ENCODE measurements around the gene FAM168A. TPM values are rescaled to one million over a fixed set of nuclear protein-coding genes. Genes with fewer than 3 reads are reported as not detected.

The FAM168A gene
- total RNA-seq, 1 donor from 2014 or later = 19.3 TPM

- H3K27me3 ChIP-seq = no peaks in the 10 kb centered on the region
- no peak overlapping the region for H3K4me3 ChIP-seq
- Mint-ChIP-seq H3K27me3 (ENCODE audit: insufficient read depth, low read depth) (peaks cover 1% of the 10 kb centered on the region), H3K4me3 (no peak overlapping the region), H3K9me3 (no peaks in the 10 kb centered on the region), H3K4me1 (no peaks in the 10 kb centered on the region), H3K36me3 (peaks cover 4% of the 10 kb centered on the region), H3K27ac (no peak overlapping the region)
- no peaks in the 10 kb centered on the region for H3F3A ChIP-seq (ENCODE audit: low read depth)
- TF ChIP-seq EZH2phosphoT487 (IDR thresholded peaks at IDR 0.05) (no peak), EZH2 (IDR thresholded peaks at IDR 0.05) (no peak), CTCF (IDR thresholded peaks at IDR 0.05) (no peak)
- H3K9ac ChIP-seq = no peak overlapping the region
- no peaks in the 10 kb centered on the region for H3K36me3 ChIP-seq
- H3K27ac ChIP-seq = no peak overlapping the region
- no peaks in the 10 kb centered on the region for H4K20me1 ChIP-seq (ENCODE audit: low read depth)
- no peaks in the 10 kb centered on the region for H3K9me3 ChIP-seq (ENCODE audit: low read depth)
- peaks cover 9% of the 10 kb centered on the region for H3K4me1 ChIP-seq
- no peak for DNase-seq (ENCODE audit: low spot score)
- H2AFZ ChIP-seq (replicated peaks) = no peak overlapping the region
- no peaks in the 10 kb centered on the region for H3K79me2 ChIP-seq (ENCODE audit: low read depth)
- H3K4me2 ChIP-seq = no peak overlapping the region
Measured at GRCh38 chr11:73458201-73458600, 139.7 kb downstream of the FAM168A start.

- Histone ChIP-seq H3K27ac (no peak overlapping the region), H3K27me3 (no peaks in the 10 kb centered on the region), H3K9ac (no peak overlapping the region), H3K36me3 (no peaks in the 10 kb centered on the region), H3K4me1 (peaks cover 21% of the 10 kb centered on the region), H3K4me2 (no peak overlapping the region), H4K20me1 (ENCODE audit: low read depth) (no peaks in the 10 kb centered on the region), H2AFZ (replicated peaks) (no peak overlapping the region), H3K79me2 (ENCODE audit: low read depth) (no peaks in the 10 kb centered on the region), H3K9me3 (ENCODE audit: low read depth) (no peaks in the 10 kb centered on the region), H3K4me3 (no peak overlapping the region), H3F3A (ENCODE audit: low read depth) (no peaks in the 10 kb centered on the region)
- no peak for DNase-seq (ENCODE audit: low spot score)
- Mint-ChIP-seq H3K9me3 (peaks cover 3% of the 10 kb centered on the region), H3K36me3 (peaks cover 6% of the 10 kb centered on the region), H3K27ac (no peak overlapping the region), H3K4me3 (no peak overlapping the region), H3K27me3 (ENCODE audit: insufficient read depth, low read depth) (peaks cover 5% of the 10 kb centered on the region), H3K4me1 (no peaks in the 10 kb centered on the region)
- TF ChIP-seq CTCF (IDR thresholded peaks at IDR 0.05) (no peak), EZH2 (IDR thresholded peaks at IDR 0.05) (no peak), EZH2phosphoT487 (IDR thresholded peaks at IDR 0.05) (no peak)
Measured at GRCh38 chr11:73454987-73455386, 142.9 kb downstream of the FAM168A start.

GRCh38 chr11:73453562-73453961, 144.3 kb downstream of the FAM168A start:
- H3K27me3 ChIP-seq = no peaks in the 10 kb centered on the region
- Mint-ChIP-seq H3K27ac (no peak overlapping the region), H3K27me3 (ENCODE audit: insufficient read depth, low read depth) (peaks cover 5% of the 10 kb centered on the region), H3K9me3 (peaks cover 3% of the 10 kb centered on the region), H3K36me3 (peaks cover 6% of the 10 kb centered on the region), H3K4me1 (no peaks in the 10 kb centered on the region), H3K4me3 (no peak overlapping the region)
- peaks cover 5% of the 10 kb centered on the region for H3K79me2 ChIP-seq (ENCODE audit: low read depth)
- H3K9me3 ChIP-seq (ENCODE audit: low read depth) = no peaks in the 10 kb centered on the region
- H4K20me1 ChIP-seq (ENCODE audit: low read depth) = no peaks in the 10 kb centered on the region
- DNase-seq (ENCODE audit: low spot score) = no peak
- H3K9ac ChIP-seq = no peak overlapping the region
- no peak overlapping the region for H3K4me3 ChIP-seq
- H3K4me2 ChIP-seq = no peak overlapping the region
- no peak overlapping the region for H3K27ac ChIP-seq
- H3F3A ChIP-seq (ENCODE audit: low read depth) = no peaks in the 10 kb centered on the region
- no peak overlapping the region for H2AFZ ChIP-seq (replicated peaks)
- TF ChIP-seq EZH2 (IDR thresholded peaks at IDR 0.05) (no peak), CTCF (IDR thresholded peaks at IDR 0.05) (no peak), EZH2phosphoT487 (IDR thresholded peaks at IDR 0.05) (no peak)
- peaks cover 27% of the 10 kb centered on the region for H3K4me1 ChIP-seq
- H3K36me3 ChIP-seq = no peaks in the 10 kb centered on the region
